Lower leg skin (tissue), 4 donors: ENCODE data around the gene OLFML1. TPM values are rescaled to one million over a fixed set of nuclear protein-coding genes. Genes with fewer than 3 reads are reported as not detected.

Experiments
- DNase-seq, 2 donors: peaks; one replicate each; pipeline ENCODE4 v3.0.0-alpha.2; 2019; ENCODE audit warnings: low spot score in 2 of 2
- H3K4me3 ChIP-seq: fragments of 200-600 bp; sonication (generic); 2 replicates; pipeline ENCODE4 v1.5.1; 2017; ENCODE audit warnings: mild to moderate bottlenecking, low read depth; ENCODE audit not compliant: poor library complexity, severe bottlenecking
- POLR2A ChIP-seq, 2 donors: fragments of 450-650 bp; IDR thresholded peaks; one replicate each; pipeline ENCODE4 v1.6.1; 2016 to 2017; ENCODE audit warnings: antibody characterized with exemption in 2 of 2, mild to moderate bottlenecking in 1 of 2, moderate library complexity in 1 of 2
- WGBS, 2 donors: methylation state at CpG; one replicate each; pipeline ENCODE4 v1.1.5; 2018; 5-methylcytosine and 5-hydroxymethylcytosine counted together
- intact Hi-C: fragments of 100-400 bp; cut with DNase I; formaldehyde crosslinking; loops from one replicate; pipeline ENCODE4 v1.15.0; 2023; ENCODE audit warnings: low total_unique reads
- total RNA-seq, 4 donors: library from RNA; depleted of rRNA; stranded (reverse); fragments of >200 nt; gene quantifications; one replicate each; pipeline ENCODE4 v1.1.0, GENCODE V29; 2016
- TF ChIP-seq, protein P1 (sequence below), 3 donors: fragments of 450-650 bp; IDR thresholded peaks; one replicate each; pipeline ENCODE4 v1.5.1; 2016; ENCODE audit warnings: antibody characterized with exemption in 3 of 3, mild to moderate bottlenecking in 3 of 3, moderate library complexity in 2 of 3

Gene OLFML1
- total RNA-seq, 4 donors from 2014 or later, result 1.4 to 4.0 (median 2.7) TPM

DNA sequence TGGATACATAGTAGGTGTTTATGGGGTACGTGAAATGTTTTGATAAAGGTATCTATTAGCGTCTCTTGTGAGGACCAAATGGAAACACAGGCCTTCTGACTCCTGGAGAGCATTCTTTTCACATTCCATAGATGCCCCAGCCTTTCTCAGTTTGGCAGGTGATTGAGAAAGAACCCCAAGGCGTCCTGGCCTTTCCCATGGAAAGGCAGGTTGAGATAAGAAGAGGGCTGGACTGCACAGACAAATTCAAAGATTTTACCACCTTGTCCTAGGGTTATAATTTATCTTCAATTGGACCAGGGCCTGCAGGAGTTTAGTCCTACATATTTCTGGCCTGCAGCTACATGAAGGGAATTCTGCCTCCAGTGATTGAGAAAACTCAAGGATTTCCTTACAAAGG lies 661 bp upstream of the OLFML1 start:
- no peak for TF ChIP-seq POLR2A (IDR thresholded peaks at IDR 0.05)
- TF ChIP-seq, protein P1, sequence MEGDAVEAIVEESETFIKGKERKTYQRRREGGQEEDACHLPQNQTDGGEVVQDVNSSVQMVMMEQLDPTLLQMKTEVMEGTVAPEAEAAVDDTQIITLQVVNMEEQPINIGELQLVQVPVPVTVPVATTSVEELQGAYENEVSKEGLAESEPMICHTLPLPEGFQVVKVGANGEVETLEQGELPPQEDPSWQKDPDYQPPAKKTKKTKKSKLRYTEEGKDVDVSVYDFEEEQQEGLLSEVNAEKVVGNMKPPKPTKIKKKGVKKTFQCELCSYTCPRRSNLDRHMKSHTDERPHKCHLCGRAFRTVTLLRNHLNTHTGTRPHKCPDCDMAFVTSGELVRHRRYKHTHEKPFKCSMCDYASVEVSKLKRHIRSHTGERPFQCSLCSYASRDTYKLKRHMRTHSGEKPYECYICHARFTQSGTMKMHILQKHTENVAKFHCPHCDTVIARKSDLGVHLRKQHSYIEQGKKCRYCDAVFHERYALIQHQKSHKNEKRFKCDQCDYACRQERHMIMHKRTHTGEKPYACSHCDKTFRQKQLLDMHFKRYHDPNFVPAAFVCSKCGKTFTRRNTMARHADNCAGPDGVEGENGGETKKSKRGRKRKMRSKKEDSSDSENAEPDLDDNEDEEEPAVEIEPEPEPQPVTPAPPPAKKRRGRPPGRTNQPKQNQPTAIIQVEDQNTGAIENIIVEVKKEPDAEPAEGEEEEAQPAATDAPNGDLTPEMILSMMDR (IDR thresholded peaks at IDR 0.05), result no peak
- no peak overlapping the region for H3K4me3 ChIP-seq
- intact Hi-C loops, result no loop called here
- WGBS, 2 donors, result 76 to 77% methylated on average over 3 of the region's 3 CpGs
- DNase-seq, result no peak

DNA sequence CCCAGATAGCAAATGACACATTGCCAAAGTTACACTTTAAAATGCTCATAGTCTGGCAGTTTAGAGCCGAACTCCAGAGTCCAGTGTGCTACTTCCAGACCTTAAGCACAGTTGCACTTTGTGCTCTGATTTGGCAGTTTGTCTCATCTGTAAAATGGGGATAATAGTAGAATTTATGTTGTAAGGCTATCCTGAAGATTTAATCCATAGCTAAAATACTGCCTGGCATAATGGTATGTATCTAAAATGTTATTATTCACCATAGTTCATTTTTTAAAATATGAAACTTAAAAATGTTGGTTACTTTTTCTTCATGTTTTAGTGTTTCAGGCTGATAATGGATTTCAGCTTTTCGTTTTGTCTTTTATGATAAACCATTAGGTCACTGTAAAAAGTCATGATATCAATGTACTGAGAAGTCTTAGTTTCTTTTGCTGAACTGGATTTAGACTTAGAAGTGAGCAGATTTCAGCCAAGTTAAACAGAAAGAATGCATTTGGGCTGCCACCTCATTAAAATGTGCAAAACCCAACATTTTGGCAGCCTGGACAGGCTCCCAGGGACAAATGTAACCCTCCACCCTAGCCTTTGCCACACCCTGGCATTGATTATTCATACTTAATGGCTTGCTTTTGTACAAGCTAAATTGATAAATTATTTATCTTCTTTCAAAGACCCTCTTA lies 933 bp downstream of the OLFML1 start:
- intact Hi-C loops, result no loop called here
- H3K4me3 ChIP-seq, result no peak overlapping the region
- no peak for DNase-seq
- WGBS, 2 donors, result 55 to 61% methylated on average over 2 of the region's 2 CpGs
- TF ChIP-seq, protein P1 (IDR thresholded peaks at IDR 0.05), result no peak
- TF ChIP-seq POLR2A (IDR thresholded peaks at IDR 0.05), result no peak

DNA sequence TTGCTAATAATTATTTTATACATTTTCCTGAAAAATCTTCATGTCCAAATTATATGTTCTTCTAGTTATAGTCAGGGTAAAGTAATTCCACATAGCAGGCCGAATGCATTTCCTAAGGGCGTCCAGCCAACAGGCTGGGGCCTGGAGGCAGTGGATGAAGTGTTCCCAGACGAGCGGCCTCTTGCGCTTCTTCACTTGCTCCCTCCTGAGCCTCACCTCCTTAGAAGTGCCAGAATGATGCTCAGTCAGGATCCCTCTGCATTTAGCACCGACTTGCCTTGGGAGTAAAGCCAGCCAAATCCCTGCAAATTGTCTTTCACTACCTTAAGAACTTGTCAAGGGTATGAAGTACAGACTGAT lies 1.5 kb downstream of the OLFML1 start:
- 23 to 33% methylated on average over 6 of the region's 6 CpGs for WGBS, 2 donors
- no peak overlapping the region for H3K4me3 ChIP-seq
- TF ChIP-seq POLR2A (IDR thresholded peaks at IDR 0.05), result no peak
- TF ChIP-seq, protein P1 (IDR thresholded peaks at IDR 0.05), result no peak
- intact Hi-C loops, result no loop called here
- no peak for DNase-seq

DNA sequence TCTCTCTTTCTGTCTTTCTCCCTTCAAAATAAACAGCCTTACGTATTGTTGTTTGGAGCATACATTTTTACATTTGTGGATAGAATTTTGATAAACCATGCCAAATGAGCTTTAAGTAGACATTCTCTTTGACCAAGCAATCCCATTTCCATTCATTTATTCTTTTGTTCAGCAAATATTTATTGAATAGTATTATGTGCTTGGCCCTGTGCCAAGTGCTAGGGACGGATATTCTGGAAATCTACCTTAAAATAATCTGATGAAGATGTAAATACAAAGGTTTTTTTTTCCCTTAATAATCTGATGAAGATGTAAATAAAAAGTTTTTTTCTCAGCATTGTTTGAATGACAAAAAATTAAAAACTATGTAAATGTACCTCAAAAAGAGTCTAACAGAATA lies 2.1 kb downstream of the OLFML1 start:
- intact Hi-C loops, result no loop called here
- WGBS, 2 donors, result 38 to 46% methylated on average over 2 of the region's 2 CpGs
- DNase-seq, result no peak
- H3K4me3 ChIP-seq, result no peak overlapping the region
- TF ChIP-seq POLR2A (IDR thresholded peaks at IDR 0.05), result no peak
- TF ChIP-seq, protein P1 (IDR thresholded peaks at IDR 0.05), result no peak

DNA sequence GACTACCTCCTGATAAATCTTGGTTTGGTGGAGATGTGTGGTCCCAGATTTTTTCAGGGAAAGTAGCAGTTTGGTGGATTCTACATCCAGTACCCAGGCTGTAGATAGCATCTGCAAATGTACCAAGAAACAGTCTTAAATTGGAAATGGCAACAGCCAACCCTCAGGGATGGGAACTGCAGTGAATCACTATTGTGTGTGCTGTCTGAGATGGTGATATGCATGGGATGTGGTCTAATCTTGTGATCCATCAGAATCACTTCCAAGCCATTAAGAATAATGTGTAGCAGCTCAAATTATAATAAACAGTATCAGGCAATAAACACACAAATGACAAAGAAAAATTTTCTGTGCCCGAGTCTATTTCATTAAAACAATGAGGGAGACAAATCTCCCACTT lies 3.4 kb downstream of the OLFML1 start:
- no peak for DNase-seq
- WGBS, 2 donors, result 56 to 90% methylated on average over 1 of the region's 1 CpG
- intact Hi-C loops, result no loop called here
- TF ChIP-seq POLR2A (IDR thresholded peaks at IDR 0.05), result no peak
- TF ChIP-seq, protein P1 (IDR thresholded peaks at IDR 0.05), result no peak
- H3K4me3 ChIP-seq, result no peak overlapping the region

DNA sequence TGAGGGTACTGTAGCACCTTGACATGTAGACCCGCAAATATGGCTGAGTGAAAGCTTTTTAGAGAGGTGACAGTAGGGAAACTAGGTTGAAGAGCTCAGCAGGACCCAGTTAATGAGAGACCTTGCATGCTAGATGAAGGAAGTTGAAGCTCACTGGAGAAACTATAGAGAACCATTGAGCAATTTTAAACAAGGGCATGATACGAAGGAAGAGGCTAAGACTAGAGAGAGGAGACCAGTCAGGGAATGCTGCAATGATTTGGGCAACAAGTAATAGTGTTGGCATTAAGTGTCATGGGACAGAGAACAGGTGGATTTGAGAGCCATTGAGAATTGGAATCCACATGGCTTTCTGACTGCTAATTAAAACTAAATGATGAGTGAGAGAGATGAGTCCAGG lies 4.1 kb downstream of the OLFML1 start:
- no peak for DNase-seq
- WGBS, 2 donors, result 89 to 91% methylated on average over 2 of the region's 2 CpGs
- no peak overlapping the region for H3K4me3 ChIP-seq
- intact Hi-C loops, result no loop called here
- TF ChIP-seq POLR2A (IDR thresholded peaks at IDR 0.05), result no peak
- TF ChIP-seq, protein P1 (IDR thresholded peaks at IDR 0.05), result no peak
